ENCODE results near the gene MCM3. TPM values are rescaled to one million over a fixed set of nuclear protein-coding genes. Genes with fewer than 3 reads are reported as not detected.

The MCM3 gene
- total RNA-seq, 1 experiment from 2014 or later: 191 TPM

DNA sequence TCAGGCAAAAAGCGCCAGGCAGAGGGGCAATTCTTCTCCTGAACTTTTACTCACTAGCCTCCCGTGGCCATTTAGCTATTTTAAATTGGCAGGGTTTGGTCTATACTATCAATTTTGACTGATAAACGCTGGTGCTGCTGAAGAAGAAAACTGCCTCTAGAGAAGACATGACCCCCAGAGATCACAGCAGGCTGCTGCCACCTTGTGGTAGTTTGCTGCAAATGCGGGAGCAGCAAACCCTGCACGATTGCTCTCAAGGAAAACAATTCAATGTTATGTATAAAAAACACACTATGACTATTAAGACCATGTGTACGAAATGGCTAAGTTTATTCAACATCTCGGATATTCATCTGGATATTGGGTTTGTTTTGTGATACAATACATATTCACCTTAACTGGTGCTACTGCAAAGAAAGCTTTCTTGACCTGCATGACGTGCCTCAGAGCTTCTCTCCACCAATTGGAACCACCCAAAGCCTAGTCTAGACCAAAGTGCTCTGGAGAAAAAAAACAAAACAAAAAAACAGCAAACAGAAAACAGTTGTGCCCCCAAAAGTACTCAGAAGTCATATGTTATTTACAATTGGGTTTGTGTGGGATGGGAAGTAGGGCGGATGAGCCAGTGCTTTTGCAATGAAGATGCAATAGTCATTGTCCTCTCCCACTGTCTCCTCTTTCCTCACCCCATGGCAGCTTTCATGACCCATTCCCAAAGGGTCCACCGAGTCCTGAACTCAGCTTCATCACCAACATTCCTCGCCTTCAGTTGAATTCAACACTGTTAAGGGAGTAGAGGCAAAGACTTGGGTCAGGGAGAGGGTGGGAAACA lies 20.6 kb downstream of the MCM3 start:
- H3K36me3 ChIP-seq (ENCODE audit: control insufficient read depth in 1 of 2, insufficient read depth in 2 of 2, low read length in 2 of 2): peaks cover 55 to 58% of the 10 kb centered on the region in 2 experiments
- no peaks in the 10 kb centered on the region for H3K9me3 ChIP-seq (ENCODE audit: control insufficient read depth in 1 of 2, insufficient read depth in 1 of 2, low read depth in 1 of 2, low read length in 2 of 2)
- peaks cover 4% of the 10 kb centered on the region; the same call in 1 of the 2 replicates for H3K79me2 ChIP-seq (ENCODE audit: insufficient read depth, low read length)
- no peak overlapping the region for H3K4me3 ChIP-seq (replicated peaks in 1 of 2; ENCODE audit: low read depth in 1 of 2, low read length in 2 of 2)
- no peaks in the 10 kb centered on the region for H3K9me2 ChIP-seq (ENCODE audit: insufficient read depth)
- ChIA-PET RAD21 (ENCODE audit: low non-redundant PET in 1 of 2, low total read pairs in 2 of 2, uncharacterized antibody in 2 of 2, unreplicated experiment in 2 of 2) (no interaction called here), POLR2A (no interaction called here), CTCF (interaction anchor here (1.3 to 4.5 kb wide), 3 partner anchors 11 to 136 kb away, joined by 3 to 21 read pairs (median 3); no protein-coding TSS in a partner anchor)
- no peak overlapping the region for H2AFZ ChIP-seq (ENCODE audit: low read depth, low read length, poor library complexity, severe bottlenecking)
- H3K4me1 ChIP-seq (ENCODE audit: control insufficient read depth in 1 of 2, insufficient read depth in 2 of 2, low read length in 2 of 2): no peaks in the 10 kb centered on the region
- H4K20me1 ChIP-seq (ENCODE audit: insufficient read depth): peaks cover 6% of the 10 kb centered on the region; the same call in 1 of the 2 replicates
- H3K27ac ChIP-seq (ENCODE audit: low read depth, low read length): no peak overlapping the region
- H3K9ac ChIP-seq (ENCODE audit: low read length): no peak overlapping the region
- no peaks in the 10 kb centered on the region for H3K27me3 ChIP-seq (ENCODE audit: insufficient read depth, low read length)
- BruUV-seq (replicated peaks): TSS peak; percentile 41
- ATAC-seq (peak; percentile 75), DNase-seq (ENCODE audit: low read depth, low spot score) (no peak)
- TF ChIP-seq, protein P1, sequence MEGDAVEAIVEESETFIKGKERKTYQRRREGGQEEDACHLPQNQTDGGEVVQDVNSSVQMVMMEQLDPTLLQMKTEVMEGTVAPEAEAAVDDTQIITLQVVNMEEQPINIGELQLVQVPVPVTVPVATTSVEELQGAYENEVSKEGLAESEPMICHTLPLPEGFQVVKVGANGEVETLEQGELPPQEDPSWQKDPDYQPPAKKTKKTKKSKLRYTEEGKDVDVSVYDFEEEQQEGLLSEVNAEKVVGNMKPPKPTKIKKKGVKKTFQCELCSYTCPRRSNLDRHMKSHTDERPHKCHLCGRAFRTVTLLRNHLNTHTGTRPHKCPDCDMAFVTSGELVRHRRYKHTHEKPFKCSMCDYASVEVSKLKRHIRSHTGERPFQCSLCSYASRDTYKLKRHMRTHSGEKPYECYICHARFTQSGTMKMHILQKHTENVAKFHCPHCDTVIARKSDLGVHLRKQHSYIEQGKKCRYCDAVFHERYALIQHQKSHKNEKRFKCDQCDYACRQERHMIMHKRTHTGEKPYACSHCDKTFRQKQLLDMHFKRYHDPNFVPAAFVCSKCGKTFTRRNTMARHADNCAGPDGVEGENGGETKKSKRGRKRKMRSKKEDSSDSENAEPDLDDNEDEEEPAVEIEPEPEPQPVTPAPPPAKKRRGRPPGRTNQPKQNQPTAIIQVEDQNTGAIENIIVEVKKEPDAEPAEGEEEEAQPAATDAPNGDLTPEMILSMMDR (IDR thresholded peaks at IDR 0.05 in 2 of 3, conservative IDR thresholded peaks at IDR 0.05 in 1 of 3; ENCODE audit: borderline replicate concordance in 1 of 3, insufficient read depth in 1 of 3, low read depth in 2 of 3, low read length in 2 of 3): peak; percentile 52 to 98 (median 98); a peak in 5 of 6 replicates
- TF ChIP-seq RAD21 (IDR thresholded peaks at IDR 0.05; ENCODE audit: low read depth): peak; percentile 68
- TF ChIP-seq POLR2AphosphoS5 (IDR thresholded peaks at IDR 0.05; ENCODE audit: low read depth, low read length): no peak
- no peak overlapping the region for H3K4me2 ChIP-seq (ENCODE audit: low read length)
- intact Hi-C loops (cut with micrococcal nuclease): loop anchor here (1.0 kb wide), 1 partner anchor 101 kb away; no protein-coding TSS in a partner anchor
